Measurements from ENCODE around the gene SPO11. TPM values are rescaled to one million over a fixed set of nuclear protein-coding genes. Genes with fewer than 3 reads are reported as not detected.

SPO11 gene
- total and polyA plus RNA-seq, 10 of the 15 experiments (the other 5 are each of a cell fraction or from before 2014, with no cell fraction given): not detected

- H3K9ac ChIP-seq (ENCODE audit: control insufficient read depth, insufficient read depth, low read length): no peak overlapping the region
- no peak for DNase-seq (ENCODE audit: low read depth, low spot score)
- intact Hi-C loops (cut with micrococcal nuclease; ENCODE audit: unreplicated experiment) (no loop called here), in situ Hi-C loops (cut with MboI) (loop anchor here (25.0 kb wide), 1 partner anchor 1284 kb away; the partner anchor contains the start of gene STX16)
- no peak overlapping the region for H3K27ac ChIP-seq (ENCODE audit: control insufficient read depth, insufficient read depth)
- ChIA-PET POLR2A (no interaction called here), CTCF (interaction anchor here (0.7 to 5.6 kb wide), 5 partner anchors 9 to 121 kb away, joined by 4 to 47 read pairs (median 7); no protein-coding TSS in a partner anchor), RAD21 (ENCODE audit: unreplicated experiment) (no interaction called here), SMC1A (ENCODE audit: uncharacterized antibody, unreplicated experiment) (interaction anchor here (0.6 kb wide), 1 partner anchor 9 kb away, joined by 3 read pairs; no protein-coding TSS in a partner anchor)
- H3K79me2 ChIP-seq (ENCODE audit: control insufficient read depth, insufficient read depth, low read length): no peaks in the 10 kb centered on the region
- TF ChIP-seq POLR2AphosphoS2 (IDR thresholded peaks at IDR 0.05; ENCODE audit: low read depth, low read length) (no peak), EED (IDR thresholded peaks at IDR 0.05; ENCODE audit: low read depth) (no peak), ZBTB33 (IDR thresholded peaks at IDR 0.05) (no peak), NFXL1 (IDR thresholded peaks at IDR 0.05; ENCODE audit: borderline replicate concordance) (no peak), HDAC2 (IDR thresholded peaks at IDR 0.05) (no peak), TBL1XR1 (IDR thresholded peaks at IDR 0.05; ENCODE audit: low read depth, low read length) (no peak)
- no peaks in the 10 kb centered on the region for H4K20me1 ChIP-seq (ENCODE audit: control insufficient read depth, insufficient read depth)
- no peak overlapping the region for H3K4me3 ChIP-seq
- no TSS peak for BruUV-seq (replicated peaks)
- ATAC-seq: no peak
- peaks cover 11% of the 10 kb centered on the region; the same call in 1 of the 2 replicates for H3K4me1 ChIP-seq (ENCODE audit: control insufficient read depth, insufficient read depth, low read length)
- no peak overlapping the region for H2AFZ ChIP-seq (ENCODE audit: control insufficient read depth, low read depth, low read length)
- H3K27me3 ChIP-seq (replicated peaks in 1 of 2; ENCODE audit: control insufficient read depth in 2 of 2, insufficient read depth in 2 of 2, low read length in 1 of 2): no peaks in the 10 kb centered on the region
- no peaks in the 10 kb centered on the region for H3K9me3 ChIP-seq (replicated peaks; ENCODE audit: control insufficient read depth, insufficient read depth, low read length)
- FAIRE-seq: no peak
- WGBS (ENCODE audit: insufficient coverage, insufficient replicate concordance, low lambda C conversion rate, missing lambda C conversion rate): 88% methylated on average over 16 of the region's 16 CpGs
- H3K4me2 ChIP-seq (ENCODE audit: control insufficient read depth, insufficient read depth): no peak overlapping the region
- H3K36me3 ChIP-seq (ENCODE audit: control insufficient read depth in 2 of 2, insufficient read depth in 2 of 2, low read length in 1 of 2): peaks cover 29 to 38% of the 10 kb centered on the region in 2 experiments
These were observed 48.5 kb downstream of the SPO11 start for GRCh38 chr20:57378107-57378506.

Measured in GM12878 (cell line).